Measurements from ENCODE around the gene DCXR.

DNA sequence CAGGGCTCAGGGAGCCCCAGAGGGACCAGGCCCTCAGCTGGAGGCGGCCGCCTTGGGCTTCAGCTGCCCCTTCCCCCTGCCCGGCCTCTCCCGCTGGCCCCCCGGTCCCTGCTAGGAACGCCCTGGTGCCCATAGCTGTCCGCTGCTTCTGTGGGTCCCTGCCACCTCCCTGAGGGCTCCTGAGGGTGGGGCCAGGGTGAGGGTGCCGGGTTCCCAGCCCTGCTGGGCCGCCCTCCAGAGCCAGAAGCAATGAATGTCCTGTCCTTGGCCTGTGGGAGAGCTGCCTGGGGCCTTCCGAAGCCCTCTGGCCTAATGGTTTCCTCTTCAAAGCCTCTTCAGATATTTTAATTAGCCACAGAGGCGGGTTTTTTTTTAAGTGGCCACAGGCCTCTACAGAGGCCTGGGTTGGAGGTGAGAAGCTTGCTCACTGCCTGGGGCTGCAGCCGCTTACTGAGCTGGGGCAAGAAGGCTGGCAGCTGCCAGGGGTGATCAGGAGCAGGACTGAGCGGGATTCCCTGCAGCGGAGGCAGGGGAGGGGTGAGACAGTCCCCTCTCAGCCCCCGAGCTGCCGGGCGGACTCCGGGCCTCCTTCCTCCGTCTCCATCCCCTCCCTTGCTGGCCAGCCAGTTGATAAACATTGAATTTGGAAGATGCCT, 24.7 kb downstream of the DCXR start:
- TF ChIP-seq POLR2A (IDR thresholded peaks at IDR 0.05; ENCODE audit: low read depth, low read length) (no peak), POLR2AphosphoS5 (IDR thresholded peaks at IDR 0.05; ENCODE audit: low read depth, low read length) (no peak)
